ENCODE measurements around the gene SIRT1. TPM values are rescaled to one million over a fixed set of nuclear protein-coding genes. Genes with fewer than 3 reads are reported as not detected.
"Not testable (repeated sequence)": the region's sequence is repeated elsewhere in the genome, so short reads cannot be mapped to it uniquely, and the experiment has no call there.

SIRT1 gene
- total and polyA plus RNA-seq, 8 donors: 4.8 to 15.9 (median 10.0) TPM

- no peaks in the 10 kb centered on the region for H3K27me3 ChIP-seq
- 83 to 95% methylated on average over 10 of the region's 10 CpGs for WGBS, 2 donors
- H3K27ac ChIP-seq: no peak overlapping the region
Measured at GRCh38 chr10:67864607-67865371, 19.7 kb upstream of the SIRT1 start.

GRCh38 chr10:67868132-67868531 lies 16.3 kb upstream of the SIRT1 start:
- no peak for DNase-seq
- H3K4me3 ChIP-seq: no peak overlapping the region
- no peak for FAIRE-seq
- no peaks in the 10 kb centered on the region for H3K4me1 ChIP-seq
- H3K36me3 ChIP-seq: no peaks in the 10 kb centered on the region
- no peak for ATAC-seq
- no peaks in the 10 kb centered on the region for H3K27me3 ChIP-seq
- H3K27ac ChIP-seq: no peak overlapping the region
- 90 to 100% methylated on average over 2 of the region's 2 CpGs for WGBS, 2 donors
- no peaks in the 10 kb centered on the region for H3K9me3 ChIP-seq
- intact Hi-C loops (cut with DNase I): no loop called here
- TF ChIP-seq CTCF (IDR thresholded peaks at IDR 0.05): no peak

More at GRCh38 chr10:67864607-67865371, 19.7 kb upstream of the SIRT1 start:
- H3K36me3 ChIP-seq: no peaks in the 10 kb centered on the region
- DNase-seq: no peak
- intact Hi-C loops (cut with DNase I): loop anchor here in 1 of 3 donors (5.0 kb wide), 1 partner anchor 293 kb away; no protein-coding TSS in a partner anchor
- H3K9me3 ChIP-seq: no peaks in the 10 kb centered on the region
- no peak overlapping the region for H3K4me3 ChIP-seq
- H3K4me1 ChIP-seq: no peaks in the 10 kb centered on the region
- peak in 1 of 4 donors; percentile 25 for ATAC-seq
- TF ChIP-seq CTCF (IDR thresholded peaks at IDR 0.05): no peak
- no peak for FAIRE-seq

GRCh38 chr10:67869996-67870395 lies 14.5 kb upstream of the SIRT1 start:
- H3K9me3 ChIP-seq: no peaks in the 10 kb centered on the region
- no peaks in the 10 kb centered on the region for H3K27me3 ChIP-seq
- H3K4me3 ChIP-seq: no peak overlapping the region
- 92 to 95% methylated on average over 6 of the region's 6 CpGs for WGBS, 2 donors
- intact Hi-C loops (cut with DNase I): no loop called here
- no peak for DNase-seq
- no peak overlapping the region for H3K27ac ChIP-seq
- ATAC-seq: no peak
- H3K36me3 ChIP-seq: no peaks in the 10 kb centered on the region
- FAIRE-seq: no peak
- TF ChIP-seq CTCF (IDR thresholded peaks at IDR 0.05): no peak
- no peaks in the 10 kb centered on the region for H3K4me1 ChIP-seq

GRCh38 chr10:67875340-67876238 lies 8.9 kb upstream of the SIRT1 start:
- FAIRE-seq (no peak), ATAC-seq (no peak), DNase-seq (no peak)
- Histone ChIP-seq H3K9me3 (no peaks in the 10 kb centered on the region), H3K4me1 (no peaks in the 10 kb centered on the region), H3K36me3 (no peaks in the 10 kb centered on the region), H3K27ac (no peak overlapping the region), H3K4me3 (no peak overlapping the region), H3K27me3 (no peaks in the 10 kb centered on the region)
- 52 to 54% methylated on average over 3 of the region's 3 CpGs for WGBS, 2 donors
- intact Hi-C loops (cut with DNase I): no loop called here
- no peak for TF ChIP-seq CTCF (IDR thresholded peaks at IDR 0.05)

GRCh38 chr10:67877421-67877820 lies 7.0 kb upstream of the SIRT1 start:
- WGBS, 2 donors: 94 to 95% methylated on average over 11 of the region's 11 CpGs
- ATAC-seq; H3K4me1 ChIP-seq; intact Hi-C loops (cut with DNase I); FAIRE-seq; H3K36me3 ChIP-seq; H3K27me3 ChIP-seq; H3K27ac ChIP-seq; H3K4me3 ChIP-seq; DNase-seq; H3K9me3 ChIP-seq: not testable (repeated sequence)
